Forelimb muscle (tissue), 1 donor: ENCODE measurements around the gene MRTFA. TPM values are rescaled to one million over a fixed set of nuclear protein-coding genes. Genes with fewer than 3 reads are reported as not detected.
A peak's percentile ranks its signal among the peaks of the same experiment; 100 is the strongest.
"Not testable (repeated sequence)": the region's sequence is repeated elsewhere in the genome, so short reads cannot be mapped to it uniquely, and the experiment has no call there.

Source experiments
- DNase-seq: peaks from one replicate; pipeline ENCODE4 v3.0.0-alpha.2; 2013; ENCODE audit warnings: low read depth
- polyA plus RNA-seq: library from polyadenylated mRNA; unstranded; fragments of 120-200 nt; gene quantifications from one replicate; pipeline ENCODE4 v1.2.1, GENCODE V29; 2013; ENCODE audit not compliant: insufficient read length

The MRTFA gene
- polyA plus RNA-seq, 1 donor: 25.8 TPM

GRCh38 chr22:40659166-40659565 lies 22.6 kb upstream of the MRTFA start:
- no peak for DNase-seq

- not testable (repeated sequence) for DNase-seq
These were observed 20.1 kb upstream of the MRTFA start for GRCh38 chr22:40656651-40657050.

GRCh38 chr22:40655941-40656340 lies 19.4 kb upstream of the MRTFA start:
- DNase-seq: not testable (repeated sequence)

DNA sequence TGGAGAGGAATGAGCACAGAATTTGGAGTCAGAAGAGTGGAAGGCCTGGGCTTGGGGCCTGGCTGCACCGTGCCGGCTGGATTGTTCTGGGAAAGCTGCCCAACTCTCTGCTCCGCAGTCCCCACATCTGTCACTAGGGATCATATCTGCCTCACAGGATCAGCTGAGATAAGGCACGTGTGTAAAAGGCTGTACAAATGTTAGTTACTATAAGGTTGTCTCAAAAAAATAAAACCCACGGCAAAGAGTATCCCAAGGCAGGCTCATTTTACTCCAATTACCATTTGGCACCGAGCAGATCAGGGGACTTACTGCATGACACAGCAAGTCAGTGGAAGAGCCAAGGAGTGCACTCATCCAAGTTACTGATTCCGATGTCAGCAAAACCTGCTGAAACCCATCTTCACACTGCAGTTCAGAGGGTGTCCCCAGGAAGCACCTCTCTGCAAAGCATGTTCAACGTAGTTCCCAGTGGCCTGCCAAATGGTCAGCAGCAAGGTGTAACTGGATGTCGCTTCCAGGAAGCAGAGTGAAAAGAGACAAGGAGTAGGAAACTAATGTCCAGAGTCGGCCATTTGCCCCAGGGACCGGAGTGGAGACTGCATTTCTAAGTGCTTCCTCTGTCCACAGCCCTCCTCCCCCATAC lies 18.1 kb upstream of the MRTFA start:
- DNase-seq: peak; percentile 86

GRCh38 chr22:40653361-40653760 lies 16.8 kb upstream of the MRTFA start:
- DNase-seq: no peak

GRCh38 chr22:40651563-40652501 lies 15.3 kb upstream of the MRTFA start:
- peak; percentile 94 for DNase-seq

DNA sequence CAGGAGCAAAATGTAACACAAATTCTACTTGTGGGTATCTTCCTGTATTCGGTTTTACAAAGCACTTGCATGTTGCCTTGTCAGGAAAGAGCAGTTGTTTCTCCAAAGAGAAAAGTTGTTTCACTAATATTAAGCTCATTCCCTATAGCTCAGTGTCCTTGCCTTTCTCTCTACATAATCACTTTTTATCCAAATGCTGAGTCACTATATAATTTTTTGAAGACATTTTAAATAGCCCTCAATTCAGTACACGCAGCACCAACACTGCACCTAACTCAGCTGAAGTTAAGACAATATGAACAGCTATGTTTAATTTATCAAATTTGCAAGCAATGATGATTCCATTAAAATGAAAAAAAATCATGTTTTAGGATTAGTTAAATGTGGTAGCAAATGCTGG lies 14.5 kb upstream of the MRTFA start:
- DNase-seq: no peak

DNA sequence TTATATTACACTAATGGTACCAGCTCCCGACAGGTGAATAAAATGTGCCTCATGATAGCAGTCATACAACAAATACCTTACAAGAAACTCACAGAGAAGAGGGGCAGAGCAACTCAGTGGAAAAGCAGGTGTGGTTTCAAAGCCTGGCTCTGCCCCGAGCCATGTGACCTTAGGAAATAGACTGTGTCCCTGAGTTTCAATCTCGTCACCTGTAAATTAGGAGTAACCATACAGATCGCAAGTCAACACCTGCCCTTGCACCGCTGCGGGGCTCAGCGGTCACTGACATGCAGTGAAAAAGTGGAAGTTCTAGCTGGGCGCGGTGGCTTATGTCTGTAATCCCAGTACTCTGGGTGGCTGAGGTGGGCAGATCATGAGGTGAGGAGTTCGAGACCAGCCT lies 11.9 kb upstream of the MRTFA start:
- no peak for DNase-seq

DNA sequence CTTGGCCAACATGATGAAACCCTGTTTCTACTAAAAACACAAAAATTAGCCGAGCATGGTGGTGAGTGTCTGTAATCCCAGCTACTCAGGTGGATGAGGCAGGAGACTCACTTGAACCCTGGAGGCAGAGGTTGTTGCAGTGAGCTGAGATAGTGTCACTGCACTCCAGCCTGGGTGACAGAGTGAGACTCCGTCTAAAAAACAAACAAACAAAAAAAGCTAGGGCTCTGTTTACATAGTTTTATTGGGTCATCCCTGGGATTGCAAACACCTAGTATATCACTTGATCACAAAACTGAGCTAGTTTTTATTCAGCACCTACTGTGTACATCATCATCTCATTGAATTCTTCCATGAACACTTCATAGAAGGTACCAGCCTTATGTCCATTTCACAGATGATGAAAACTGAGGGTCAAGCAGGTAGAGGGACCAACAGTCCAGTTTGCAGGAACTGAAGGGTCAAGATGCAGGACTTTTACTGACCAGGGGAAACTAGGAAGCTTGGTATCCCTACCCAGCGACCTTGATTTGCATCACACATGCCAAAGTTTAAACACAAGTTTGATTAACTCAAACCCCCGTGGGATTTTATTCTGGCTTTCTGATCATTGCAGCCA lies 9.2 kb upstream of the MRTFA start:
- DNase-seq: no peak

GRCh38 chr22:40642316-40642715 lies 5.8 kb upstream of the MRTFA start:
- no peak for DNase-seq

DNA sequence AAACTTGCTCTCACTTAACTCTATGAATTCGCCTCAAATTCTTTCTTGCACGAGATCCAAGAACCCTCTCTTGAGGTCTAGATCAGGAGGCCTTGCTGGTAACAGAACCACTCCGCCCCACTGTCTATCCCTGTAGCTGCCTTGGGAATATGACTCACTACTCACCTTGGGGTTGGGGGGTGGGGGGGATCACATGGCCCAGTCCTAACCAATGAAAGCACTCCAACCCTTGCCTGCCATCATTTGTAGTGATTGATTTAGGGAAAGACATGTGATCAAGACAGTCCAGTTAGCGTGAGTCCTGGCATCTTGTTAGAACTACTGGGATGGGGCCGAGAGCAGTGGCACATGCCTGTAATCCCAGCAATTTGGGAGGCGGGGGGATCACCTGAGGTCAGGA lies 4.8 kb upstream of the MRTFA start:
- no peak for DNase-seq

DNA sequence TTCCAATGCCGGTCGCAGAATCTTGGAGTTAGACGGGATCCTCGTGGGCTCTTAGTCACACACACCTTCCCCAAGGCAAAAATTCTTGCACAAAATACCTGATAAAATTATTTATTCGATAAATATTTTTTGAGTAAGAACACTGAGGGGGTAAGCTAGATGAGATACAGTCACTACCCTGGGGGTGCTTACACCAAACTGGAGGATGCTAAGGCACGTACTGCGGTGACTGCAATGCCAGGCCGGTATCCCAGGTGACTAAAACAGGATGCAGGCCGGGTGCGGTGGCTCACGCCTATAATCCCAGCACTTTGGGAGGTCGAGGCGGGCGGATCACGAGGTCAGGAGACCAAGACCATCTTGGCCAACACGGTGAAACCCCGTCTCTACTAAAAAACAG lies 1.7 kb upstream of the MRTFA start:
- no peak for DNase-seq

DNA sequence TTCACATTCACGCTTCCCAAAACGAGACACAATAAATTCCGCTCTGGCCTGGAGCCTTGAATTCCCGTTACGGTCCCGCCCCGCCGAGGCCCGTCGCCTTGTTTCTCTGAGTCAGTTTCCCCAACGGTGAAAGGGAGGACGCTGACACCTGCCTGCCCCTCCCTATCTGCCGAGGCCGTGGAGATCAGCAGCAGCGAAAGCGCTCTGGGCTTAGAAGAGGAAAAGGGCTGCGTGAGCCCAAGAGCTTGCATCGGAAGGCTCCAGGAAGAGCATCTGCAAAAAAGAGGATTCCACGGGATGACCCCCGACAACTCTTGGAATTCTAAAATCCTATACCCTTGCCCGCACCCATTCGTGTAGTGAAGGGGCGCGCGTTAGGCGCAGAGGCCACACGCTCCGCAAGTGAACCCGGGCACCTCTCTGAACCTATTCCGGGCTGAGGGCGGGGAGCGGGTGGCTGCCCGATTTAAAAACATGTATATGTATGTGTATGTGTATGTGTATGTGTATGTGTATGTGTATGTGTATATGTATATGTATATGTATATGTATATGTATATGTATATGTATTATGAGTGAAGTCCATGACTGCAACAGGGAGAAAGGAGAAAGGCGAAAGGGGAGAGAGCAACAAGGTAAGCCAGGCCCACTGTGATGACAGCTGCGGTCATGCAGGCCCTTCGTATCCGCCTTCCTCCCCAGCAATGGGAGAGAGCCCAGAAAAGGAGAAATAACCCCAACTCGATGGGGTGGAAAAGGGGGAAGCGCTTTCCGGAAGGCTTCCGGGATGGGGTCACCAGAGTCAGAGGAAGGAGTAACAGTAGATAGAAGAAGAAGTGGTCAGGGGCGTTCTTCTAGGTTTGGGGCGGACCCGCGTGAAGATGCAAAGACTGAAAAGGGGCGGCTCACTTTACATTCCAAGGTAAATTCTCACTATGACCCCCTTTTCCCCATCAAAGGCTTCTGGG lies 948 bp upstream of the MRTFA start:
- DNase-seq: no peak

- no peak for DNase-seq
These were observed 559 bp downstream of the MRTFA start for GRCh38 chr22:40635940-40636379.

DNA sequence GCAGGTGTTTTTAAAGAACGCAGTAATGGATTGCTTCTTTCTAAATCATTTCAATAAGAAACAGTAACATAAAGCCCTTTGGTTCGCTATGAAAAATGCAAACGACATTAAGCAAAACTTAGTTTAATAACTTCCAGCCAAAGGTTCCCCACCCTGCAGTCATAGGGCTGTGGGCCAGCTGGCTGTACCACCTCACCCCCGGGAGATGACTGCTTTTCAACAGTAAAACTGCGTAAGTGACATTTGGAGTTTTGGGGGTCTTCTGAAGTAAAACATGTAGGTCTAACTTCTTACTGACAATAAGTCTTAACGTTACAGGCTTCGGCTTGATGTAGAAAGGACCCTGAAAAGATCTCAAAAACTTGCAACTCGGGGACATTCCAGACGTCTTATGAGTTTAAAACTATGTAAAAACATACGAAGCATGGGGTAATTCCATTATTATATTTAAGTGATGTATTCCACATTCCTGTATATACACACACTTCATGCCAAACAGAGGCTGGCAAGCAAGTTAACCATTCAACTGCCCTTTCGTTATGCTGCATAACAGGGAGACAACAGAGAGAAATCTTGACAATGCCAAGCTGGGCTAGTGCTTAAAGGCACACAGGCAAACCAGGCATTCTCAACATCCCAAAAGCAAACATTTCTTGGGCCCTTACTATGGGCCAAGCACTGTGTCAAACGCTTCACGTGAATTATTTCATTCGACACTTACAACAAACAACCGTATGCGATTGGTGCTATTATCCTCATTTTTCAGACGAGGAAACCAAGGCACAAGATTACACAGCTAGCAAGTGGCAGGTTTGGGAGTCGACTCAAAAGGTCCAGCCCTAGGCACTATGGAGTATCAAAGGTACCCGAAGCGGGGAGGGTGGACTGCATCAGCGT lies 1.2 kb downstream of the MRTFA start:
- DNase-seq: no peak

- DNase-seq: no peak
These were observed 2.2 kb downstream of the MRTFA start for GRCh38 chr22:40634119-40634903.

- DNase-seq: no peak
These were observed 3.5 kb downstream of the MRTFA start for GRCh38 chr22:40633036-40633435.

DNA sequence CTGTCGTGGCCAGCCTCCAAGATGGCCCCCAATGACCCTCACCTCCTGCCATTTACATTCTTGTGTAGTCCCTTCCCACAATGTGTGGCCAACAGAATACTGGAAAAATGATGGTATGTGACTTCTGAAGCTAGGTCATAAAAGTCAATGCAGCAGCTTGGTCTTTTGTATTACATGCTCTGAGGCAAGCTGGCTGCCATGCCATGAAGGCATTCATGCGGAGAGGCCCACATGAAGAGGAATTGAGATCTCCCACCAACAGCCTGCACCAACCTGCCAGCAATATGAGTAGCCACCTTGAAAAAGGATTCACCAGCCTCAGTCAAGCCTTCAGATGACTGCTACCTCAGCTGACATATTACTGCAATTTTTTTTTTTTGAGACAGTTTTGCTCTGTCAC lies 4.6 kb downstream of the MRTFA start:
- no peak for DNase-seq

DNA sequence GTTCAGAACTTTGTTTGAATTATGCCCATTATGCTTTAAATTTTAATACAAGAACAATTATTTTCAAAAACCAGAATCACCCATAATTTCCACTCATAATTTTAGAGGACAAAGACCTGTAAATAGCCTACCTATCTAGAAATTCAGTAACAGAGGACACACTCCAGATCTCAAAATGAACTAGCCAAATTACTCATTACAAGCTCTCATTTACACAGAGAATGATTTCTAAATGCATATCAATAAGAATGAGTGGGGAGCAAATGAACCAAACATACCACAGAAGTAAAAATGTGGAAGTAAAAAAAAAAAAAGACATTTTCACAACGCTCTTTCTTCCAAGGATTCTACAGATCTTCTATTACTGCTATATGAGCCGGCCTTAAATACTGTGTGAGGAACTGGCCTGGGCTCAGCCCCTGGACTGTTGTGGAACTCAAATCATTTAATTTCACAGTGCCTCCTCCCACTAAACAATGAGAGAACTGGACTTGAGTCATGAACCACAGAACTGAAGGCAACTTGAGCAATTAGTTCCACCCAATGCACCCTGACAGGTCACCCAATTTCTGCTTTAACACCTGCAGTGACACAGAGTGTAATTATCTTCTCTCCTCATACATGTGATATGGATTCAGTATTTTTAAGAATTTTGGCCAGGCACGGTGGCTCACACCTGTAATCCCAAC lies 8.0 kb downstream of the MRTFA start:
- no peak for DNase-seq
